Measurements from ENCODE around the gene JDP2. TPM values are rescaled to one million over a fixed set of nuclear protein-coding genes. Genes with fewer than 3 reads are reported as not detected.

The JDP2 gene
- total RNA-seq, 2 donors from 2014 or later = 15.7 to 23.1 TPM

GRCh38 chr14:75514673-75515628 lies 87.1 kb downstream of the JDP2 start:
- H3K4me1 Mint-ChIP-seq = peaks cover 6% of the 10 kb centered on the region
- Histone ChIP-seq H3K27me3 (ENCODE audit: control insufficient read depth, insufficient read depth, low read length, poor library complexity, severe bottlenecking) (no peaks in the 10 kb centered on the region), H3K4me3 (ENCODE audit: low read length) (no peak overlapping the region), H3K4me1 (ENCODE audit: control insufficient read depth, insufficient read depth, low read length) (no peaks in the 10 kb centered on the region), H3K9ac (ENCODE audit: extremely low read depth, low read length, poor library complexity, severe bottlenecking) (no peak overlapping the region), H3K9me3 (ENCODE audit: control insufficient read depth, low read length) (peaks cover 7% of the 10 kb centered on the region), H3K36me3 (ENCODE audit: control insufficient read depth, insufficient read depth, low read length) (no peaks in the 10 kb centered on the region), H3K27ac (ENCODE audit: low read depth, low read length) (no peak overlapping the region)
- peaks cover 3% of the 10 kb centered on the region for H3K27me3 Mint-ChIP-seq (ENCODE audit: insufficient read depth)
- no peaks in the 10 kb centered on the region for H3K36me3 Mint-ChIP-seq (ENCODE audit: low read depth)
- no peak overlapping the region for H3K4me3 Mint-ChIP-seq
- H3K27ac Mint-ChIP-seq = no peak overlapping the region
- peak; percentile 67 for TF ChIP-seq CTCF (conservative IDR thresholded peaks at IDR 0.05)
- DNase-seq = peak; percentile 79
- WGBS, 2 experiments (ENCODE audit: insufficient coverage in 1 of 2, insufficient read length in 1 of 2) = 82 to 83% methylated on average over 17 to 29 of the region's 29 CpGs
- peaks cover 5% of the 10 kb centered on the region for H3K9me3 Mint-ChIP-seq

GRCh38 chr14:75515629-75515996 lies 87.8 kb downstream of the JDP2 start:
- TF ChIP-seq CTCF (conservative IDR thresholded peaks at IDR 0.05) = no peak
- Histone ChIP-seq H3K27ac (ENCODE audit: low read depth, low read length) (no peak overlapping the region), H3K9me3 (ENCODE audit: control insufficient read depth, low read length) (peaks cover 6% of the 10 kb centered on the region), H3K9ac (ENCODE audit: extremely low read depth, low read length, poor library complexity, severe bottlenecking) (no peak overlapping the region), H3K4me3 (ENCODE audit: low read length) (no peak overlapping the region), H3K4me1 (ENCODE audit: control insufficient read depth, insufficient read depth, low read length) (no peaks in the 10 kb centered on the region), H3K36me3 (ENCODE audit: control insufficient read depth, insufficient read depth, low read length) (no peaks in the 10 kb centered on the region), H3K27me3 (ENCODE audit: control insufficient read depth, insufficient read depth, low read length, poor library complexity, severe bottlenecking) (no peaks in the 10 kb centered on the region)
- no peak for DNase-seq
- Mint-ChIP-seq H3K9me3 (peaks cover 5% of the 10 kb centered on the region), H3K27ac (no peak overlapping the region), H3K36me3 (ENCODE audit: low read depth) (no peaks in the 10 kb centered on the region), H3K27me3 (ENCODE audit: insufficient read depth) (no peaks in the 10 kb centered on the region), H3K4me1 (peaks cover 6% of the 10 kb centered on the region), H3K4me3 (no peak overlapping the region)
- 80 to 82% methylated on average over 5 to 7 of the region's 7 CpGs for WGBS, 2 experiments (ENCODE audit: insufficient coverage in 1 of 2, insufficient read length in 1 of 2)

GRCh38 chr14:75518625-75519024 lies 90.8 kb downstream of the JDP2 start:
- peak; percentile 89 for DNase-seq
- TF ChIP-seq CTCF (conservative IDR thresholded peaks at IDR 0.05) = peak; percentile 90
- Histone ChIP-seq H3K36me3 (ENCODE audit: control insufficient read depth, insufficient read depth, low read length) (no peaks in the 10 kb centered on the region), H3K9me3 (ENCODE audit: control insufficient read depth, low read length) (no peaks in the 10 kb centered on the region), H3K4me3 (ENCODE audit: low read length) (no peak overlapping the region), H3K27me3 (ENCODE audit: control insufficient read depth, insufficient read depth, low read length, poor library complexity, severe bottlenecking) (no peaks in the 10 kb centered on the region), H3K4me1 (ENCODE audit: control insufficient read depth, insufficient read depth, low read length) (peaks cover 14% of the 10 kb centered on the region), H3K27ac (ENCODE audit: low read depth, low read length) (no peak overlapping the region), H3K9ac (ENCODE audit: extremely low read depth, low read length, poor library complexity, severe bottlenecking) (no peak overlapping the region)
- Mint-ChIP-seq H3K27me3 (ENCODE audit: insufficient read depth) (peaks cover 4% of the 10 kb centered on the region), H3K9me3 (no peaks in the 10 kb centered on the region), H3K4me1 (peaks cover 26% of the 10 kb centered on the region), H3K27ac (no peak overlapping the region), H3K4me3 (no peak overlapping the region), H3K36me3 (ENCODE audit: low read depth) (no peaks in the 10 kb centered on the region)
- WGBS, 2 experiments (ENCODE audit: insufficient coverage in 1 of 2, insufficient read length in 1 of 2) = 63 to 66% methylated on average over 3 to 4 of the region's 4 CpGs

All from endodermal cell (in vitro differentiated cells).